Neural progenitor cell (in vitro differentiated cells): ENCODE results near the gene SEC23B.

Experiments
- CTCF ChIP-seq: fragments of 200-600 bp; sonication (generic); IDR thresholded peaks from 2 replicates; pipeline ENCODE4 v1.5.1; 2017; ENCODE audit warnings: antibody characterized with exemption, mild to moderate bottlenecking
- EZH2 ChIP-seq: fragments of 200-600 bp; sonication (generic); IDR thresholded peaks from 2 replicates; pipeline ENCODE4 v1.6.1; 2017; ENCODE audit warnings: antibody characterized with exemption, mild to moderate bottlenecking, moderate library complexity

DNA sequence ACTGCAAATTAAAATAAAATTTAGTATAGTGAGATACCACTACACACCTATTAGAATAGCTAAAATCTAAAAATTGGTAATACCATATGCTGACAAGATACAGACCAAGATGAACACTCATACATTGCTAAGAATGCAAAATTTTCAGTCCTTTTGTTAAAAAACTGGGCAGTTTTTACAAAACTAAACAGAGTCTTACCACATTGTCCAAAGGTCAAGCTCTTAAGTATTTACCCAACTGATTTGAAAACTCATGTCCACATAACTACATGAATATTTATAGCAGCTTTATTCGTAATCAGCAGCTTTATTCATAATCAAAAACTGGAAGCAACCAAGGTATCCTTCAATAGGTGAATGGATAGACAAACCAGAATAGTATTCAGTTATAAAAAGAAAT is 30.5 kb upstream of the SEC23B start:
- no peak for TF ChIP-seq EZH2
- no peak for TF ChIP-seq CTCF
